Effector CD8-positive, alpha-beta T cell (primary cell): ENCODE data around the gene MAPK4.
"Not testable (repeated sequence)": the region's sequence is repeated elsewhere in the genome, so short reads cannot be mapped to it uniquely, and the experiment has no call there.

Source experiments
- DNase-seq: peaks from one replicate; lab custom pipeline; 2025; lab: John Stamatoyannopoulos, UW

Gene MAPK4

DNA sequence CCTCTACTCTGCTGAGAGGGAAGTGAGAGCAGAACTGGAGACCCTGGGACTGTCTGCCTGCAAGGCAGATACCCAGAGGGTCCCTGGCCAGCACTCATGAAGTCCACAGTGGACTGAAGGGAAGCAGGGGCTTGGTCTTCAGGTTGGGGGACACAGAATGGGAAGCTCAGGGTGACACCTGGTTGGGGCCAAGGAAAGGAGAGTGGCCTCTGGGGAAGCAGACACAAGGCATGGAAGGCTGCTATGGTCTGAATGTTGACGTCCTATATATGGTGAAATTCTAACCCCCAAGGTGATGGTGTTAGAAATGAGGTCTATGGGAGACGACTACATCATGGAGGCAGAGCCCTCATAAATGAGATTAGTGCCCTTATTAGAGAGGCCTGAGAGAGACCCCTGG lies 190.7 kb downstream of the MAPK4 start:
- no peak for DNase-seq

DNA sequence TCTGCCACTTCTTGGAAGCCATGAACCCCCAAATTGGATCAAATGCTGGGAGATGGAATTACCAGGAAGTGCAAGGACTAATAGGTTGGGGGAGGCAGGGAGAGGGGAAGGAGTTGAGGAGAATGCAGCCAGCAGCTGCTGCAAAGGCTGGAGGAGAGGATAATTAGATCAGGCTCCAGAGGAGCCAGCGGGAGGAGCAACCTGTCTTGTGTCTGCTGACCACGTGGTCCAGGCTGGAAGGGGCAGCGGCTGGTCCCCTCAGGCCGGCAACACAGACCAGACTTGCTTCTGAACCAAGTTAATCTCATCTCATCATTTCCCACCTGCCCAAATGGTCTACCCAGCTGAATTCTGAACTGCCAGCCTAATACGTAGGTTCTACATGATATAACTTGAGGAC lies 191.6 kb downstream of the MAPK4 start:
- DNase-seq: no peak

DNA sequence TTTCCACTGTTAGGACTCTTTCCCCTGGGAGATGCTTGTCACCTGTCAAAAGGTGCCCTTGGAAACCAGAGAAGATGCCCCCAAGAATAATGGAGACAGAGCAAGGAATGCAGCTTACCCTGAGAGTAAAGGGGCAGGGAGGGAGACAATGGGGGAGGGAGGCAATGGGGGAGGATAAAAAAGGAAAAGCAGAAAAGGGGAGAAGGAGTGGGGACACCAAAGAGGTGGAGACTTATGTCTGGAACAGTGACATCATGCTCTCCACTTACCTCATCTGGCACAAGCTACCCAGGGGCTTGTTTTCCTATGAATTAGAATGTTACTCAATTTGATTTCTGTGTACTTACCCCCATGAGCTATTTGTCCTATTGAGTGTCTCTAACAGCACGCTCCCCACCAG lies 192.1 kb downstream of the MAPK4 start:
- DNase-seq: no peak

DNA sequence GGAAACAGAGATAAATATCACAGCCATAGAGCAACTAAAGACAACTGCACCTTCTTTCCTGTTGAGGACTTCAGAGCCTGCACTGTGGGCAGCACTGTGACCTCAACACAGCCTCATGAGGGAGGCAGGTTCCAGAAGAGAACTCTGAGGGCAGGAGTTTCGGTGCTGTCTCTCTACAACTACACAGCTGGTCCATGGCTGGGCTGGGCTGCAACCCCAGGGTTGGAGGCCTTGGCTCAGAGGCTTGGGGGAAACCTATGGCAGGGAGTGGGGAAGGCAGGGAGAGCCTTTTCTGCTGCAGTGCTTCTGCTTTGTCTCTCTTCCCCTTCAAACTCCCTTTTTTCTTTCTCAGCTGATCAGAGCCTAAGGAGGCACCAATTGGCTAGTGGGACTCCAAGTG lies 193.4 kb downstream of the MAPK4 start:
- DNase-seq: no peak

DNA sequence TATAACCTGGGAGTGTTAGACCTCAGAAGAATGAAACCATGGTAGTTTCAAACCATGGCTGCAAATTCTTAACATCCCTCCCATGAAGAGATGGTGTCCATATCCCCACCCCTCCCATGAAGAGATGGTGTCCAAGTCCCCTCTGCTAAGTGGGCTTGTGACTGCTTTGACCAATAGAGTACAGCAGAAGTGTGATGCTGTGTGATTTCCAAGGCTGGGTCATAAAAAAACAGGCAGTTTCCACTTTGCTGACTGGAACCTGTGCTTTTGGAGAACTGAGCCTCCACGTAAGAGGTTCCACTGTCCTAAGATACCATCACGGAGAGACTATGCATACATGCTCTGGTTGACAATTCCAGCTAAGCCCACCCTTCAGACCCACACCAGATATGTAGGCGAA lies 194.4 kb downstream of the MAPK4 start:
- DNase-seq: no peak

DNA sequence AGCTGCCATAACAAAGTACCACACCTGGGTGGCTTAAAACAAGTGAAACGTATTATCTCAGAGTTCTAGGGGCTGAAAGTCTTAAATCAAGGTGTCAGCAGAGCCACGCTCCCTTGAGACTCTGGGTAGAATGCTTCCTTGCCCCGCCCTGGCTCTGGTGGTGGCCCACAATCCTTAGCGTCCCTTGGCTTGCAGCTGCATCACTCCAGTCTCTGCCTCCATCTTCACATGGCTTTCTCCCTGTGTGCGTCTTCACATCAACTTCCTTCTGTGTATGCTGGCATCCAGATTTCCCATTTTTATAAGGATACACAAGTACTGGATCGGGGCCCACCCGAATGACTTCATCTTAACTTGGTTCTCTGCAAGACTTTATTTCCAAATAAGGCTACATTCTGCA lies 197.5 kb downstream of the MAPK4 start:
- DNase-seq: no peak

DNA sequence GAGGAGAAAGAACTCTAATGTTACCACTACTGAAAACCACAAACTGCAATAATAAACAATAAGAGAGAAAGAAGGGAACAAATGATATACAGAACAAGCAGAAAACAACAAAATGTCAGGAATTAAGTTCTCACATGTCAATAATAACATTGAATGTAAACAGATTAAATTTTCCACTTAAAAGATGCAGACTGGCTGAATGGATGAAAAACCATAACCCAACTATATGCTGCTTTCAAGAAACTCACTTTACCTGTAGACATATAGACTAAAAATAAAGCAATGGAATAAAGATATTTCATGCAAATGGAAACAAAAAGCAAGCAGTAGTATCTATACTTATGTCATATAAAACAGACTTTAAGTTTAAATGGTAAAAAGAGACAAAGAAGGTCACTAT lies 209.6 kb downstream of the MAPK4 start:
- DNase-seq: no peak

DNA sequence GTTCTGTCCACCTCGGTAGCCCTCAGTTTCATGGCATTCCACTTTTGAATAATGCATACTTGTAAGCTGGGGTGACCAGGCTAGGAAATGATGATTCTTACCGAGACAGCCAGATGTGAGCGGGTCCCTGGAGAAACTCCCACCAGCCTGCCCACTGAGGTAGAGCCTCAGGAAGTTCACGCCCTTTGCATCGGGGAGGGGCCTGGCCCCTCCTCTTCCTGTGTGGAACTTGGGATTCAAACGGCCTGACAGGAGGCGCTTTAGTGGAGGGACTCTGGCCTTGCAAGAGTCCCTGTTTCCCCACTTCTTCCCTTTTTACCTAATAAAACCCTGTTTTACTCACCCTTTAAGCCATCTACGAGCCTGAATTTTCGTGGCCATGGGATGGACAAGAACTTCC lies 215.3 kb downstream of the MAPK4 start:
- no peak for DNase-seq

DNA sequence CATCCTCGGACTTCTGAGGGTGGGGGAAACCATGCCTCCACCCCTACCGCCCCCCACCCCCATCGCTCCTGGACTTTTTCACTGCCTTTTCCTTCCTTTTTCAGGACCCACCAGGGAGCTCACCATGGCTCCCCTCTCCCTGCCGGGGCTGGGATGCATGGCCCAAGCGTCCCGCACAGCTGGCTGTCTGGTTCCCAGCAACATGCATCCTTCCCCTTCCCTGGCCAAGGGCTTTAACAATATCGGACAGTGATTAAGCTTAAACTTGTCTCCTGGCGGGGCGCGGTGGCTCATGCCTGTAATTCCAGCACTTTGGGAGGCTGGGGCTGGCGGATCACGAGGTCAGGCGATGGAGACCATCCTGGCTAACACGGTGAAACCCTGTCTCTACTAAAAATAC lies 215.8 kb downstream of the MAPK4 start:
- no peak for DNase-seq

DNA sequence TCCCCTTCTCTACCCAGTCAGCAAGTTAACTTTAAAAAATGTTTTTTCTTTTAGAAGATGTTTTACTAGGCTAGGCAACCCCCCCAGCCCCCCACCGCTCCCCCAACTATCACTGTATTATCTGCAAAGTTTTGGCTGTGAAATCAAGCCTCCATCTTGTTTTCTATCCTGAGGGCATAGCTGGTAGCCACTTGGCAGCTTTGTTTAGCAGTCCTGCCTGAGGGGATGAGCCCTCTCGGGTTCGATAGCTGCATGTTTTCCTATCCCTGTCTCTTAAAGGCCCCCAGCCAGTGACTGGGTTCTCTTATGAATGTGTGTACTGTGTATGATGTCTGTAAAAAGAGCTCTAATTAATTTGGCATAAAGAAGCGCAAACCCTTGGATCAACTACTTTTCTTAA lies 216.5 kb downstream of the MAPK4 start:
- DNase-seq: no peak

DNA sequence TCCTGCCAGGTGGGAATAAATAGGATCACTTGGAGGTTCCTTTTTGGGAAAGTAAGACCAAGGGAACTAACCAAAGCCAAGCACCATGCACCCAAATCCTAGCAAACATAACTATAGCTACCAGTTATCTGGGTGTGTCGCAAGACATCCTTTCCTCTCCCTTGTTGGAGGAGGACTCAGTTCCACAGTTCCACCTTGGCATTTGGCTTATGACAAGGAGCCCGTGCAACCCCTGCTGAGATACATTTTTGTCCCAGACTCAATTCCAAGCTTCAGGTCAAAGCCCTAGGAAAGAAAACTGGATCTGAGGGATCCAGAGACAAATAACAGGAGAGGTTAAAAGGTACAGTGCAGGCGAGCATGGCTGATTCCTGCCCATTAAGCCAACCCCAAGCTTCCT lies 219.1 kb downstream of the MAPK4 start:
- not testable (repeated sequence) for DNase-seq
